HL-60/S4 treated with phorbol 12-myristate 13-acetate at 8.2 ng/mL for 4 days and 3 days (cell line): Measurements from ENCODE around the gene EVC.

Source experiments
- in situ Hi-C: fragments of 300-500 bp; cut with MboI; formaldehyde crosslinking; loops from 2 replicates; pipeline ENCODE4 v1.15.0; 2022; ENCODE audit warnings: low sequenced_read_pairs

EVC gene

DNA sequence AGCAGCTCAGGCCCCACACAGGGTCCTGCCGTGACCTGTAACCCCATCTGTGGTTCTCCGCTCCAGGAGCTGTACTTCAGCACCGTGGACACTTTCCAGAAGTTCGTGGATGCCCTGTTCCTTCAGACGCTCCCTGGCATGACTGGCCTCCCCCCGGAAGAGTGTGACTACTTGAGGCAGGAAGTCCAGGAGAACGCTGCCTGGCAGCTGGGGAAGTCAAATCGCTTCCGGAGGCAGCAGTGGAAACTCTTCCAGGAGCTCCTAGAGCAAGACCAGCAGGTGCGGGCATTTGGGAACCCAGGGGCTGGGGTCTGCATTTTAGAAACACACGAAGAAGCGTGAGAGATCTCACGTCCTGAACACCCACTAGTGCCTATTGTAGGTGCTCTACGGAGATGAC, 72.5 kb downstream of the EVC start:
- in situ Hi-C loops: no loop called here

DNA sequence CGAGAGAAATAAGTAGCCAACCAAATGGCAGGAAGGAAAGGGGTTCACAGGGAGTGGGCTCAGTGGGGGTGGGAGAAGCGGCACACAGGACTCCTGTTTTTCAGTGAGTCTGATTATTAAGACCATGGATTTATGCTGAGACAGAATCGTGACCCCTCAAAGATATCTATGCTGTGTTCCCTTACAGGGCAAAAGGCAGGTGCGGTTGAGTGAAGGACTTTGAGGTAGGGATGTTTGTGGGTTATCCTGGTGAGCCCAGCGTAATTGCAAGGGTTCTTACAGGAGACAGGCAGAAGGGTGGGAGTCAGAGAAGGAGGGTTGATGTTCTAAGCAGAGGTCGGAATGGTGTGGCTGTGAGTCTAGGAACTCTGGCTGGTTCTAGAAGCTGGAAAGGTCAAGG, 73.0 kb downstream of the EVC start:
- in situ Hi-C loops: no loop called here

DNA sequence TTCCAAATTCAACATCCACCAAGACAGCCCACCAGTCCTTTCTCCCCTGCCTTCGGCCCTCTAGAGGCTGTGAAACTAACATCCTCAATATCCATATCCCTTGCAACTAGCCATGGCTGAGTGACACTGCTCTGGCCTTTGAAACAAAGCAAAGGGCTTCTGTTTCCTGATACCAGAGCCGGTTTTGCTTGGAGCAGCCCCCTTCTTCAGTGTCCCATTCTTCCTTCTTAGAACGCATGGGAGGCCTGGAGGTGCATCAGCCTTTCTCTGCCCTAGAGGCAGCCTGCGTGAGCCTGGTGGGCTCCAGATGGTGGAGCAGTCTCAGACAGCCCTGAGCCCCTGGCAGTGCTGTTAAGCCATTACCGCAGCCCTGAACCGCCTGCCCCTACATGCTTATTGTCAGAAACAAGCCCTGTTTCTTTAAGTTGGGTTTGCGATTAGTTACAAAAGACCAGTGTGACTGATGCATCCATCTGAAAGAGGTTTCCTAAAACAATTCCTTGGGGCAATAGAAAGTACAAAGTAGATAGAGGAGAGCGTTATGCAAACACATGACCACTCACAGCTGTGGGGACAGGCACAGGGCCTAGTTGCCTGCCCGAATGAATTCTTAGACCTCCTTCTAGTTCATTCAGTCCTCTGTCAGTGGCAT, 74.1 kb downstream of the EVC start:
- in situ Hi-C loops: no loop called here

DNA sequence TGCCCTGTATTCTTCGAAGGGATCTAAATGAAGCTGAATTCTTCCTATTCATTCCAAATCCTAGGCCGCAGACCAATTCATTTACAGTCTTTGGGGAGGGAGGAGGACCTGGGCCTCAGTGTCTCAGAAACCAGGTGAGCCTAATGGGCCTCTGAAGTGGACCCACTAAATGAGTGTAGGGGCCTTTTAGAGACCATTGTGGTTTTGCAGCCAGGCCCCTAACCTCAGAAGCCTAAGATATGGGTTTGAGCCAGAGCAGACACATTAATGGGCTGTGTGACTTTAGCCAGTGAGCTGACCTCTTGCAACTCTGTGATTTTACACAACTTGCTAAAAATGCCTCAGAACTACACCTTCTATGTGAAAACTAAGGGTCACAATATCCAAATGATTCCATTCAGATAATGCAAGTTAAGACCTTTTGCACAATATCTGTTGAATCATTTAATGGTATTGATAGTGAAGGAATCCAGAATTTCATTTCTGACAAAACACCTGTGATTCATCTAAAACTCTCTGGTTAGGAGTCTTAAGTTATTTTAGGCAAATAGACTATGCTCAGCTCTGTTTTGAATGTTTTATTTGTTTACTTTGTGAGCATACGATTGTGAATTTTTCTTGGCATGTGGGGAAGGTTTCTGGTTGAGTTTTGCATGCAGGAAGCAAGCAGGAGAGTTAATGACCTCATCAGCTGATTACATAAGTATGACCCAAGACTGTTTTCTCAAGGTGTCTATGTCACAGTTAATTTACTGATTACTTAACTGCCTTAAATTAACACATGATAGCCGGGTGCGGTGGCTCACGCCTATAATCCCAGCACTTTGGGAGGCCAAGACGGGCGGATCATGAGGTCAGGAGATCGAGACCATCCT, 75.0 kb downstream of the EVC start:
- in situ Hi-C loops: no loop called here

DNA sequence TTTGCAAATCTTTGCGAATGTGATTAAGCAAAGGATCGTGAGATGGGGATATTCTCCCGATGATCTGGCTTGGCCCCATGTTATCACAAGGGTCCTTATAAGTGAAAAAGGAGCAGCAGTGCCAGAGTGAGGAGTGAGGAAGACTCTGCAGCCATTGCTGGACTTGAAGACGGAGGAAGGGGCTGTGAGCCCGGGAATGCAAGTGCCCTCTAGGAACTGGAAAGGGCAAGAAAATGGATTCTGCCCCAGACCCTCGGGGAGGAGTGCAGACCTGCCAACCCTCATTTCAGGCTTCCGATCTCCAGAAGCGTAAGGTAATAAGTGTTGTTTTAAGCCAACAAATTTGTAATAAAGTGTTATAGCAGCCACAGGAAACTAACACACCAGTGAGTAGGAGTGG, 76.3 kb downstream of the EVC start:
- in situ Hi-C loops: no loop called here

DNA sequence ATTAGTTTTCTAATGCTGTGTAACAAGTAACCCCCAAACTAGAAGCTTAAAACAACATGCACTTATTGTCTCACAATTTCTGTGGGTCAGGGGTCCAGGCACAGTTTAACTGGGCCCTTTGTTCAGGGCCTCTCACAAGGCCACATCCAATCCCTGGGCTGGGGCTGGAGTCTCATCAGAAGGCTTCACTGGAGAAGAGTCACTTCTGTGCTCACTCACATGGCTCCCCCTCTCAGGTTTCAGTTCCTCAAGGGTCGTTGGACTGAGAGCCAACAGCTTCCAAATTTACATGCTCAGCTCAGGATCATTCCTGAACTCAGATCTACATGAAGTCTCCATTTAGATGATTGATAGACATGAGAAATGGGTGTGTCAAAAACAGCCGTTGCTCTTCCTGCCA, 77.1 kb downstream of the EVC start:
- in situ Hi-C loops: no loop called here

DNA sequence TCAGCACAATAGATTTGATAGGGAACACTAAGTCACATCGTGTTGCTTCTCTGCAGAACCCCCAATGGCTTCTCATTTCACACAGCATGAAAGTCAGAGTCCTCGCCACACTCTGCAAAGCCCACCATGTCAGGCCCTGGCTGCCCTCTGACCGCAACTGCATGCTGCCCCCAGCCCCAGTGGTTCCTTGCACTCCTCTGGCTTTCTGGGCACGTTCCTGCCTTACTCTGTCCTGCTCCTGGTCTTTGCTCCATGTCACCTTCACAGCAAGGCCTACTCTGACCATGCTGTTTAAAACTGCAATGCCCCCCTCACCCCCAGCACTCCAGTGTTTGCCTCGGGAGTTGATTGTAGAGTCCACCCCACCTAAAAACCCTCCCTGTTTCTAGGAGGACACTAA, 78.1 kb downstream of the EVC start:
- in situ Hi-C loops: no loop called here

DNA sequence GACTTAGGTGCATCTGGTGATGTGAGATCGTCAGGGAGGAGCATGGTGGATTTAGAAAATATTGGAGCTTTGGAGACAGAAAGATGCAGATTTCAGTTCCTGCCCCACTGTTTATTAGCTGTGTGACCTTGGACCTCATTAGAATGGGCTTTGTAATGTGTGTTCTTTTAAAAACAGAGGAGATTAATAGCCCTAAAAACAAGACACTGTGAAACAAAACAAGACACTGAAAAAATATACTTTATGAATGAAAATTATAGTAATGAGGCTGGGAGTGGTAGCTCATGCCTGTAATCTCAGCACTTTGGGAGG, 79.5 kb downstream of the EVC start:
- in situ Hi-C loops: no loop called here

DNA sequence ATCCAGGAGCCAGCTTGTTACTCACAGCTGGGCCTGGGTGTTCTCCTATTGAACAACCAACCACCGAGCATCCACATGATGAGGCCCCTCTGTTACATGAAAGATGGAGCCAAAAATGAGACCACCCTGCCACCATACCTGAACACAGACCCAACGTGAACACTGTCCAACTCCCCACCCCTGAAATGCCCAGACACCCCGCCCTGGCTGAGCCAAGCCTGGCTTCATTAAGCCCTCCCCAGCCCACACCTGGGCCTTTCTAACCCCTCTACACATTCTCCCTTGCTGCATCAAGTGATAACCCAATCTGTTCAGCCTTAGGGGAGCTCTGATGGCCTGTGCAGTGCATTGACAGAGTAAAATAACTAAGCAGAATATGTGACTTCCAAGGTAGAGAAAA, 80.7 kb downstream of the EVC start:
- in situ Hi-C loops: no loop called here

DNA sequence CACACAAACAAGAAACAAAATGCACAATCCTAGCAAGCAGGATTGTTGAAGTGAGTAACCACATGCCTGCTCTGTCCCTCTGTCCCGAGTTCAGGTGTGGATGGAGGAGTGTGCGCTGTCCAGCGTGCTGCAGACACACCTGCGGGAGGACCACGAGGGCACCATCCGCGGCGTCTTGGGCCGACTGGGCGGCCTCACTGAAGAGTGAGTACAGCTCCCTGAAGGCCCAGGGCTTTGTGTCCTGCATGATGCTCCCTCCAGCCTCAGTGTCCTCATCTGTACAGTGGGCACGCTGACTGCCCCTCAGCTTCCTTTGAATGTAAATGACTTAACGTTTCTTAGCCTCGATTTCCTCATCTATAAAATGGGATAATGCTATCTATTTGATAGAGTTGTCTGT, 82.5 kb downstream of the EVC start:
- in situ Hi-C loops: no loop called here

DNA sequence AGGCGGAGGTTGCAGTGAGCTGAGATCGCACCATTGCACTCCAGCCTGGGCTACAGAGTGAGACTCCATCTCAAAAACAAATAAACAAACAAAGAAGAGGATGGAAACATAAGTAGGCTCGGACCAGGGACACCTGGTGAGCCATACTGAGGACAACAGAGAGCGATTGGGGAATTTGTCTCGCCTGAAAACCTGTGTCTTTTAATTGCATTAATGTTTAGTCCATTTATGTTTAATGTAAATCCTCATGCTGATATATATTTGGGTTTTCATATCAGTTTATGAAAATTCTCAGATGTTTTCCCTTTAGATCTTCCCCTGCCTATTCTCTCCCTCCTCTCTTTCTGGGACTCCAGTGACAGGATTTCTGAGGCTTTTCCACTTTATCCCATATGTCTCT, 84.6 kb downstream of the EVC start:
- in situ Hi-C loops: no loop called here

DNA sequence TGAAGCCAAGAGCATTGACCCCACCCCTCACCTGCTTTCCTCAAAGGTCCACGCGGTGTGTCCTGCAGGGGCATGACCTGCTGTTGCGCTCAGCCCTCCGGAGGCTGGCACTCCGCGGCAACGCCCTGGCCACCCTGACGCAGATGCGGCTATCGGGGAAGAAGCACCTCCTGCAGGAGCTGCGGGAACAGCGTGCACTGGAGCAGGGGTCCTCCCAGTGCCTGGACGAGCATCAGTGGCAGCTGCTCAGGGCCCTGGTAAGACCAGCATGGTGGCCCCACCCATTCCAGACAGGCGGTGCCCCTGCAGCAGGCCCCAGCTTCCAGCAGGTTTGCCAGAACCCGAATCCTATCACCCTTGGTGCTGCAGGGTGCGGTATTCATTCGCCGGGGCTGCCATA, 86.0 kb downstream of the EVC start:
- in situ Hi-C loops: no loop called here

DNA sequence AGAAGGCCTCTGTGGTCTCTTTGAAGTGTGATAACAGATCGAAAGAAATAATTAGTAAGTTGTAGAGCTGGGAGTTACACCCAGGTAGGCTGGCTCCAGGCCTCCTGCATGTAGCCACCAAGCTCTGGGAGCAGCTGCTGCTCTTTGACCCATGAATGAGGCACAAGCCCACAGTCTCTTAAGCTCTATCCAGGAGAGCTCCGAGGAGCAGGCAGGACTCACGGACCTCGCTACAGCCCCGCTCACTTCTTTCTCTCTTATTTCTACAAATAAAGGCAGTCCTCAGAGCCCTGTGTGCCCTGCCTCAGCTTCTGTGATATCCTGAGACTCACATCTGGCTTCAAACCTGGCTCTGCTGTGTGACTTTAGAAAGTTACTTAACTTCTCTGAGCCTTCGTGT, 86.9 kb downstream of the EVC start:
- in situ Hi-C loops: no loop called here

DNA sequence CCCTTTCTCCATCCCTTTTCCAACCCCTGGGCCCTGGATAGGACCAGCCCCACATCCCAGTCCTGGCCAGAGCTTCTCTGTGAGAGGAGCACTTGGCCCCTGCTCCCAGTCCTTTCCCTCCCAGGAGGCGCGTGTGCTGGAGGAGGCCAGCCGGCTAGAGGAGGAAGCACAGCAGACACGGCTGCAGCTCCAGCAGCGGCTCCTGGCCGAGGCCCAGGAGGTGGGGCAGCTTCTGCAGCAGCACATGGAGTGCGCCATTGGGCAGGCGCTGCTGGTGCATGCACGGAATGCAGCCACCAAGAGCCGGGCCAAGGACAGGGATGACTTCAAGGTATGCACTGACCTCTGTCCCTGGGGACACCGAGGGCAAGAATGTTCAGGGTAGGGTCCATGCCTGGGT, 87.5 kb downstream of the EVC start:
- in situ Hi-C loops: no loop called here

DNA sequence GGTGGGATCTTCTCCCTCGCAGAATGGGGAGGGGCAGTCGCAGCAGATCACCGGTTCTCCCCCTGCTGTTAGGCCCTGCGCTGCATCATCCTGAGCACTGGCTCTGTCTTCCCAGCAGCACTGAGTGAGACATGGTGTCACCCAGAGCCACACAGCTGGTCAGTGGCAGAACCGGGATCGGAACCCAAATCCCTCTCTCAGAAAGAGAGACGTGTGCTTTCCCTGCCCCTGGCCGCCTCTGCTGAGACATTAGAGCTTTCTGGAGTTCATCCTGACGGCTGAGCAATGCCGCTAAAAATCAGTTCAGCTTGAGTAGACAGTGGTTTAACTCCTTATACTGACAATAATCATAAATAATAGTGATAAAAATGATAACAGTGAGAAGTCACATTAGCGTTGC, 87.9 kb downstream of the EVC start:
- in situ Hi-C loops: no loop called here

DNA sequence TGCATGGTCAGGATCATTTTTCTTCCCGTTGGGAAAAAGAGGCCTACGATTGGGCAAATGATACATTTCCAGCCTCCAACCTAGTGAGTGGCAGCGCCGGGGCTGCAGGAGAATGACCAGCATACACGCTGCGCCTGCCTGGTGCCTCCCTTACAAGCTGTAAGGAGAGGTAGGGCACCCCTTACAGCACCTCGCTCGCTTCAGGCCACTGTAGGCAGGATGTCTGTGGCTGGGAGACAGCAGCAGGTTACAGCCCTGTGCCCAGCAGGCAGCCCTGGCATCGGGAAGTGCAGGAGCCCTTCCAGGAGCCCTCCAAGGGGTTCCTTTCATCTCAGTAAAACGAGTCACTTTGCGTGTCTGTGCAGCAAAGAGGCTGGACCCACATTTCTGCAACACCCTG, 88.4 kb downstream of the EVC start:
- in situ Hi-C loops: no loop called here

DNA sequence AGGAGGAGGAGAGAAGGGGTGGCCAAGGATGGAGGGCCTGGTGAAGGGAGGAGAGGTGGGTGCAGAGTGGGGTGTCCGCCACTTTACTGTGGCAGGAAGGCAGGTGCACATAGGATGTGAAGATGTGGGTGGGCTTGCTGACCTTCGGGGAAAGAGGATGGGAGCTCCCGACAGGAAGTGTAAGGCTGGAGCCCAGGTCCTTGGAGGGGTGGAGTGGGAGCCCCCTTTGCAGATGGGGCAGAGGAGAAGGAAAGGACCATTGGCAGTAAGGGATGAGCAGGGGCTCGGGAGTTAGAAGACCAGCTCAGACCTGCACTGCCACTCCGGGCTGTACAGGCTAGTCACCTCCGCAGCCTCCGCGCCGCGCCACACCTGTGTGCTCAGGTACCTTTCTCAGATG, 89.5 kb downstream of the EVC start:
- in situ Hi-C loops: loop anchor here (25.0 kb wide), 1 partner anchor 813 kb away; no protein-coding TSS in a partner anchor

DNA sequence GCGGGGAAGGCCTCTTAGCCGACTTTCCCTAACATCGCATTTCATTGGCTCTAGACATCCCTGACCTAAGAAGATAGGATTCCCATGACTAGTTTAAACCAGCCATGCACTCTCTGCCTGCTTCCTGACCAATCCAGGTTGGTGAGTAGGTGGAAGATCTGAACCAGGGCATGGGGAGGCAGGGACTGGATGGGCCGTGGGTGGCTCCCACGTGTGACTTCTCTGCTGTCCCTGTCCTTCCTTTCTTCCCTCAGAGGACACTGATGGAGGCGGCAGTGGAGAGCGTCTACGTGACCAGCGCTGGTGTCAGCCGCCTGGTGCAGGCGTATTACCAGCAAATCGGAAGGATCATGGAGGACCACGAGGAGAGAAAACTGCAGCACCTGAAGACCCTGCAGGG, 90.7 kb downstream of the EVC start:
- in situ Hi-C loops: loop anchor here (25.0 kb wide), 1 partner anchor 814 kb away; no protein-coding TSS in a partner anchor

DNA sequence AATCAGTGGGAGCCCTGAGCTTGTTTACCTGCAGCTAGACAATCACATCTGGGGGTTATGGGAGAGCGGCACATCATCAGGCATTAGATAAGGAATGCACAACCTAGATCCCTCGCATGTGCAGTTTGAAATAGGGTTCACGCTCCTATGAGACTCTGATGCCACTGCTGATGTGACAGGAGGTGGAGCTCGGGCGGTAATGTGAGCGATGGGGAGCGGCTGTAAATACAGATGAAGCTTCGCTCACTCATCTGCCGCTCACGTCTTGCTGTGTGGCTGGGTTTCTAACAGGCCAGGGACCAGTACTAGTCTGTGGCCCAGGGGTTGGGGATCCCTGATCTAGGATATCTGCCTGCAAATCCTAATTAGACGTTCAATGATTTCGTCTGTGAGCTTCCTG, 91.6 kb downstream of the EVC start:
- in situ Hi-C loops: loop anchor here (25.0 kb wide), 1 partner anchor 815 kb away; no protein-coding TSS in a partner anchor

DNA sequence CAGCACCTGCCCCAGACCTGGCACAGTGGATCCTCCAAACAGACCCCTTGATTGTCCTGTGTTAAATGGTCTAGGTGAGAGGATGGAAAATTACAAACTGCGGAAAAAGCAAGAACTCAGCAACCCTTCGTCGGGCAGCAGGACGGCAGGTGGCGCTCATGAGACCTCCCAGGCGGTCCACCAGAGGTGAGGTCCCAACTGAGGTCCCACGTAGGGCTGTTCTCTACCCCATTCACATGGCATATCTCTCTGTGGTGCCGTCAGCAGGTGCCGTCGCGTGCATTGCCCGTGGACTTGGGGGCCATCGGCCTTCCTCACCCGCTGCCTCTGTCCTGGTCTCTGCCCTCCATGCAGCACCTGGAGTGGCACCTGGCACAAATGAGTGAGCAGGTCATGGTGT, 93.7 kb downstream of the EVC start:
- in situ Hi-C loops: loop anchor here (25.0 kb wide), 1 partner anchor 817 kb away; no protein-coding TSS in a partner anchor

DNA sequence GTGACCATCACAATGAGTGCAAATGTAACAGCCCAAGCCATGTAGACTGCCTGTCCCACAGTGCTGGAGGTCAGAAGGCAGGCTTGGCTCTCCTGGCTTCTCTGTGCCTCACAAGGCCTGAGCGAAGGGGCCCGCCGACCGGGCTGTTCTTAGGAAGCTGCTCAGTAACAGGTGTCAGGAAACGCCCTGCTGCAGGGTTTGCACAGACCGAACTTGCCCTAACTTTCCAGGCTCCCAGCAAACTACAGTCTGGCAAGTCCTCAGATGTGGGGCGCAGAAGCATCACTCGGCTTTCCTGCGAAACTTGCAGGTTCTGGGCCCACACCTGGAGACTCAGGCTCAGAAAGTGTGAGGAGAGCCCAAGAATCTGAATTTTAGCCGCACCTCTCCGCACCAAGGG, 94.3 kb downstream of the EVC start:
- in situ Hi-C loops: loop anchor here (25.0 kb wide), 1 partner anchor 818 kb away; no protein-coding TSS in a partner anchor

DNA sequence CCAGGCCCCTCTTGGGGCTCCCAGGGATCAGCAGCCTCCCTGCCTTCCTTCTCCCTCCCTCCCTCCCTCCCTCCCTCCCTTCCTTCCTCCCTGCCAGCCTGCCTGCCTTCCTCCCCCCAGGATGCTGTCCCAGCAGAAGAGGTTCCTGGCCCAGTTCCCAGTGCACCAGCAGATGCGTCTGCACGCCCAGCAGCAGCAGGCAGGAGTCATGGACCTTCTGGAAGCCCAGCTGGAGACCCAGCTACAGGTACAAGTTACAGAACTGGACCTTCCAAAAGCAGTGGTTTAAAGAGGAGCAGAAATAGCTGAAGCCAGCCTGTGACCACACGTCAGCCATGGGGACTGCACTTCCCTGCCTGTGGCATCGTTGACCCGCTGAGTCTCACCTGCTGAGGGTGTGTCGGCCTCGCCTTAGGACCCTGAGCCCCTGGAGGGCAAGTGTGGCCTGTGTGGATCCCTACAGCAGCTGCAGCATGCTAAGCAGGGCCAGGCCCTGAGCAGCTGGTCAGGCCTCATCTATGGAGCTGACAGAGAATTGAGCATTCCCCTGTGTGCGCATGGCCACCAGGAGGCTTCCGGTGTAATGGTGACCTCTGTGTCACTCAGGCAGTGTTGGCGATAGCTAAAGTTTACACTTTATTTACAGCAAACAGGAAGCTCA, 97.2 kb downstream of the EVC start:
- in situ Hi-C loops: loop anchor here (25.0 kb wide), 1 partner anchor 821 kb away; no protein-coding TSS in a partner anchor
